BLaER1 (cell line): Measurements from ENCODE around the gene MPDU1.

ENCODE experiments used
- H3K27ac ChIP-seq: shearing (Covaris generic); formaldehyde crosslinking; 2 replicates; pipeline ENCODE4 v1.8.1; 2022
- H3K27me3 ChIP-seq: shearing (Covaris generic); formaldehyde crosslinking; 2 replicates; pipeline ENCODE4 v1.8.1; 2022
- H3K36me3 ChIP-seq: shearing (Covaris generic); formaldehyde crosslinking; 2 replicates; pipeline ENCODE4 v1.8.1; 2022
- H3K4me1 ChIP-seq: shearing (Covaris generic); formaldehyde crosslinking; 2 replicates; pipeline ENCODE4 v1.8.1; 2022
- H3K4me2 ChIP-seq: shearing (Covaris generic); formaldehyde crosslinking; 2 replicates; pipeline ENCODE4 v1.8.1; 2022
- H3K4me3 ChIP-seq: shearing (Covaris generic); formaldehyde crosslinking; 2 replicates; pipeline ENCODE4 v1.8.1; 2022
- H3K9ac ChIP-seq: shearing (Covaris generic); formaldehyde crosslinking; 2 replicates; pipeline ENCODE4 v1.8.1; 2022
- H3K9me3 ChIP-seq: shearing (Covaris generic); formaldehyde crosslinking; 2 replicates; pipeline ENCODE4 v1.8.1; 2022
- H4K20me1 ChIP-seq: shearing (Covaris generic); formaldehyde crosslinking; 2 replicates; pipeline ENCODE4 v1.8.1; 2022
- Cebpa-rat ChIP-seq: shearing (Covaris generic); IDR thresholded peaks from 2 replicates; pipeline ENCODE4 v1.8.1; 2022

MPDU1 gene

DNA sequence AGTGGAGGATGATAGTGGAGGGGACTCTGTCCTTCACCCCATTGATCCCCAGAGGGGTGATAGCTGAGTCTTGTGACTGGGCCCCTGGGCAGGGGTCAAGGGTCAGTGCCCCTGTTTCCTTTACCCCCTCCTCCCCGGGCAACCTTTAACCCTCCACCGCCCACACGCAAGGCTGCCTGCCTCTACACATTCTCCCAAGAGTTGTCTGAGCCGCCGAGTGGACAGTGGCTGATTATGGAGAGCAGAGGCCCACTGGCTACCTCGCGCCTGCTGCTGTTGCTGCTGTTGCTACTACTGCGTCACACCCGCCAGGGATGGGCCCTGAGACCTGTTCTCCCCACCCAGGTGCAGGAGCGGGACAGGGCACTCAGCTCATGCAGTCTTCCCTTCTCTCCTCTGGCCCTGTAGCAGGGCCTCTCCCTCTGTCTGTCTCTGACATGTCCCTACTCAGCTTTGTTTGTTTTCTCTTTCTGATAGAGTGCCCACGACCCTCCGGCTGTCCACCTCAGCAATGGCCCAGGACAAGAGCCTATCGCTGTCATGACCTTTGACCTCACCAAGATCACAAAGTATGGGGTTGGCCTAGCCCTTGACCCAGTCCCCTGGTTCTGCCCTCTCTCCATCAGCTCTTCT is 46.4 kb downstream of the MPDU1 start, which contains the start of gene SHBG:
SHBG (plus strand) TSS at position 197 of the 633 bp plus-strand sequence; CDS start at position 235, 38 bp downstream.
- H3K36me3 ChIP-seq, result peaks cover 12% of the 10 kb centered on the region; the same call in 1 of the 2 replicates
- TF ChIP-seq Cebpa-rat, result no peak
- H3K4me2 ChIP-seq, result no peak within 1 kb of the TSS
- no peaks in the 10 kb centered on the region for H3K9me3 ChIP-seq
- H3K4me1 ChIP-seq, result peaks cover 15% of the 10 kb centered on the region
- H4K20me1 ChIP-seq, result peaks cover 8% of the 10 kb centered on the region; the same call in 1 of the 2 replicates
- no peak within 1 kb of the TSS for H3K27ac ChIP-seq
- H3K9ac ChIP-seq, result 0 out of 2 replicates have a peak within 1 kb of the TSS, but pooled peaks have one; percentile 6
- no peaks in the 10 kb centered on the region for H3K27me3 ChIP-seq
- H3K4me3 ChIP-seq, result no peak within 1 kb of the TSS

DNA sequence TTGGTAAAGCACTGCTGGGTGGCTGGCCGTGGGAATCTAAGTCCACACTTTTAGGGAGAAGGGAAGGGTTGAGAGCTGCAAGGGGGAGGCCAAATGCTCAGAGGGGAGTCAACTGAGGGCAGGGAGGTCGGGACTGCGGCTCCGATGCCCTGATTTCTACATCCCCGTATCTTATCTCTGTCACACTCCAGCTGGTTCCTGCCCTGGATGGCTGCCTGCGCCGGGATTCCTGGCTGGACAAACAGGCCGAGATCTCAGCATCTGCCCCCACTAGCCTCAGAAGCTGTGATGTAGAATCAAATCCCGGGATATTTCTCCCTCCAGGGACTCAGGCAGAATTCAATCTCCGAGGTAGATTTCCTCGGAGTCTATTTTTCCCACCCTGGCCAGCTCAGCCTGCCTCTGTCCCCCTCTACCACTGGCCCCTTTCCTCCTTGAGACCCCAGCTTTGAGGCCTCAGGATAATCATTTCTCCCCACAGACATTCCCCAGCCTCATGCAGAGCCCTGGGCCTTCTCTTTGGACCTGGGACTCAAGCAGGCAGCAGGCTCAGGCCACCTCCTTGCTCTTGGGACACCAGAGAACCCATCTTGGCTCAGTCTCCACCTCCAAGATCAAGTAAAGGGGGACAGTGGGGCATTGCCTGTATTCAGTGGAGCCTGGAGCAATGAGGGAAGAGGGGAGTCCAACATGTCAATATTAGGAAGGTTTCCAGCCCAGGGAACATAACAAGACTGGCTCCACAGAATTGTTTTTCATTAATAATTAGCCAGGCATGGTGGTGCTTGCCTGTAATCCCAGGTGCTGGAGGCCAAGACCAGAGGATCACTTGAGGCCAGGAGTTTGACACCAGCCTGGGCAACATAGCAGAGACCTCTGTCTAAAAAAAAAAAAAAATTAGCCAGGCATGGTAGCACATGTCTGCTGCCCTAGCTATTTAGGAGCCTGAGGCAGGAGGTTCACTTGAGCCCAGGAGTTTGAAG is 48.0 kb downstream of the MPDU1 start:
- Histone ChIP-seq H4K20me1 (peaks cover 3% of the 10 kb centered on the region; the same call in 1 of the 2 replicates), H3K4me3 (no peak overlapping the region), H3K4me1 (peaks cover 10% of the 10 kb centered on the region), H3K4me2 (no peak overlapping the region), H3K9me3 (no peaks in the 10 kb centered on the region), H3K36me3 (no peaks in the 10 kb centered on the region), H3K27ac (no peak overlapping the region), H3K27me3 (no peaks in the 10 kb centered on the region), H3K9ac (peak overlapping the region; percentile 29; the same call in 1 of the 2 replicates)
- TF ChIP-seq Cebpa-rat, result no peak

DNA sequence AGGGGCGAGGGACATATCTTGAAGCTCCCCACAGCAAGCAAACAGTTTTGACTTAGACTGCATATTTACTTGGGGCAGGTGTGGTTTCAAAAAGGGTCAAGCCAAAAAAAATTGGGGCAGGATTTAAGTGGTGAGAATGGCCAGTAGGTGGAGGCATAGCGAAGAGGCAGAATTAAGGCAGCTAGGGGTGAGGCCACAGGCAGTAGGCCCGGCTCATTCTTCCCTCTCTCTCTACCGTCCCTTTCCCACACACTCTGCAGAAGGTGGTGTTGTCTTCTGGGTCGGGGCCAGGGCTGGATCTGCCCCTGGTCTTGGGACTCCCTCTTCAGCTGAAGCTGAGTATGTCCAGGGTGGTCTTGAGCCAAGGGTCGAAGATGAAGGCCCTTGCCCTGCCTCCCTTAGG is 48.8 kb downstream of the MPDU1 start:
- H3K36me3 ChIP-seq, result no peaks in the 10 kb centered on the region
- no peak overlapping the region for H3K27ac ChIP-seq
- H3K9ac ChIP-seq, result no peak overlapping the region; the same call in 1 of the 2 replicates
- no peak overlapping the region for H3K4me3 ChIP-seq
- no peak for TF ChIP-seq Cebpa-rat
- no peaks in the 10 kb centered on the region for H3K27me3 ChIP-seq
- H3K9me3 ChIP-seq, result no peaks in the 10 kb centered on the region
- no peaks in the 10 kb centered on the region for H4K20me1 ChIP-seq
- H3K4me2 ChIP-seq, result no peak overlapping the region
- peaks cover 6% of the 10 kb centered on the region for H3K4me1 ChIP-seq

DNA sequence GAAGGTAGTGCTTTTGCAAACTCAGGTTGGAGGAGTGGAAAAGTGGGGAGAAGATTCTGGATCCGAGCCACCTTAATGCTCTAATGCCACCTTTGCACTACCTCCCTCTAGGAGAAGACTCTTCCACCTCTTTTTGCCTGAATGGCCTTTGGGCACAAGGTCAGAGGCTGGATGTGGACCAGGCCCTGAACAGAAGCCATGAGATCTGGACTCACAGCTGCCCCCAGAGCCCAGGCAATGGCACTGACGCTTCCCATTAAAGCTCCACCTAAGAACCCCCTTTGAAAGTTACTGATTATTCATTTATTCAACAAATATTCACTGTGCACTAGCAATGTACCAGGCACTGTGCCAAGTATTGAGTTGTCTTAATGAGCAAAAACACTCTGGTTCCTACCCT is 49.4 kb downstream of the MPDU1 start:
- Histone ChIP-seq H3K9ac (no peak overlapping the region), H3K4me3 (no peak overlapping the region), H3K9me3 (no peaks in the 10 kb centered on the region), H3K4me1 (peaks cover 3% of the 10 kb centered on the region), H3K36me3 (no peaks in the 10 kb centered on the region), H3K4me2 (no peak overlapping the region), H3K27me3 (no peaks in the 10 kb centered on the region), H4K20me1 (no peaks in the 10 kb centered on the region), H3K27ac (no peak overlapping the region)
- TF ChIP-seq Cebpa-rat, result no peak

DNA sequence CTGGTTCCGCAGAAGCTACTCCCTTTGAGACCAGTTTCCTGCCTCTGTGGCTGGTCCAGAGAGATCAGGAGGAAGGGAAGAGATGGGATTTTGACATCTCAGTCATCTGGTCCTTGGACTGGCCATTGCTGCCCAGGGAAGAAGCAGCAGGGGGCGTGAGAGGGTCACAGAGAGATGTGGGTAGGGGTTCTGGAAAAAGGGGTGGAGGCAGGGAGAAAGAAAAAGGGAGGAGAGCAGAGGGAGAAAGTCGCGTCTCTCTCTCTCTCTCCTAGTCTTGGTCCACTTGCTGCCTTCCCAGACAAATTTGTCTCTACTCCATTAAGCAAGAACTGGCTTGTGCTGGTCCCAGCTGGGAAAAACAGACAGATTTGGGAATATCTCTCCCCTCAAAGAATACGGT is 50.7 kb downstream of the MPDU1 start:
- peaks cover 10% of the 10 kb centered on the region for H3K4me1 ChIP-seq
- H3K4me2 ChIP-seq, result 0 out of 2 replicates have a peak overlapping the region, but pooled peaks have one; percentile 7
- H3K9me3 ChIP-seq, result no peaks in the 10 kb centered on the region
- no peaks in the 10 kb centered on the region for H3K36me3 ChIP-seq
- no peaks in the 10 kb centered on the region for H3K27me3 ChIP-seq
- H3K4me3 ChIP-seq, result no peak overlapping the region
- TF ChIP-seq Cebpa-rat, result no peak
- no peak overlapping the region for H3K27ac ChIP-seq
- no peak overlapping the region for H3K9ac ChIP-seq
- H4K20me1 ChIP-seq, result no peaks in the 10 kb centered on the region

DNA sequence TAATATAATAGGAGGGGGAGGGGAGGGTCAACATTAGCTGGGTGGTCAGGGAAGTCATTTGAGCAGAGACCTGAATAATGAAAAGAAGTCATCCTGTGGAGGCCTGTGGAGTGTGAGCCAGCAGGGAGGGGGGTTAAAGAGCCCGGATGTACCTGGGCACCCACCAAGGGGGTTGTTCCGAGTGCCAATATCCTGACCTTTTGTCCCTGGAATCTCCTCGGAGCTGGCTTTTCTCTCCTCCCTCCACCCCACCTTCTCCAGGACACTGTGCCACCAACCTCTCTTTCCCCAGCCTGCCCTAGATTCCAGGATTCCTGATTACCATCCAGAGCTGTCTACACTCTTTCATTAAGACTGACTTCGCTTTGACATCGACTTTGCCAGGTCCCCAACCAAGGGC is 52.5 kb downstream of the MPDU1 start:
- no peak overlapping the region for H3K27ac ChIP-seq
- peaks cover 11% of the 10 kb centered on the region for H3K4me1 ChIP-seq
- H3K9ac ChIP-seq, result no peak overlapping the region
- TF ChIP-seq Cebpa-rat, result no peak
- no peak overlapping the region for H3K4me3 ChIP-seq
- no peaks in the 10 kb centered on the region for H4K20me1 ChIP-seq
- no peak overlapping the region for H3K4me2 ChIP-seq
- no peaks in the 10 kb centered on the region for H3K27me3 ChIP-seq
- H3K36me3 ChIP-seq, result no peaks in the 10 kb centered on the region
- no peaks in the 10 kb centered on the region for H3K9me3 ChIP-seq
